IPS-NIHi7 (cell line): ENCODE measurements around the gene PELI3.
A peak's percentile ranks its signal among the peaks of the same experiment; 100 is the strongest.
"Not testable (repeated sequence)": the region's sequence is repeated elsewhere in the genome, so short reads cannot be mapped to it uniquely, and the experiment has no call there.

ENCODE experiments used
- DNase-seq: peaks from one replicate; pipeline ENCODE4 v3.0.0; 2012; ENCODE audit warnings: mixed read lengths; ENCODE audit errors: extremely low spot score

The PELI3 gene, protein sequence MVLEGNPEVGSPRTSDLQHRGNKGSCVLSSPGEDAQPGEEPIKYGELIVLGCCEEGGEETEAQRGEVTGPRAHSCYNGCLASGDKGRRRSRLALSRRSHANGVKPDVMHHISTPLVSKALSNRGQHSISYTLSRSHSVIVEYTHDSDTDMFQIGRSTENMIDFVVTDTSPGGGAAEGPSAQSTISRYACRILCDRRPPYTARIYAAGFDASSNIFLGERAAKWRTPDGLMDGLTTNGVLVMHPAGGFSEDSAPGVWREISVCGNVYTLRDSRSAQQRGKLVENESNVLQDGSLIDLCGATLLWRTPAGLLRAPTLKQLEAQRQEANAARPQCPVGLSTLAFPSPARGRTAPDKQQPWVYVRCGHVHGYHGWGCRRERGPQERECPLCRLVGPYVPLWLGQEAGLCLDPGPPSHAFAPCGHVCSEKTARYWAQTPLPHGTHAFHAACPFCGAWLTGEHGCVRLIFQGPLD

DNA sequence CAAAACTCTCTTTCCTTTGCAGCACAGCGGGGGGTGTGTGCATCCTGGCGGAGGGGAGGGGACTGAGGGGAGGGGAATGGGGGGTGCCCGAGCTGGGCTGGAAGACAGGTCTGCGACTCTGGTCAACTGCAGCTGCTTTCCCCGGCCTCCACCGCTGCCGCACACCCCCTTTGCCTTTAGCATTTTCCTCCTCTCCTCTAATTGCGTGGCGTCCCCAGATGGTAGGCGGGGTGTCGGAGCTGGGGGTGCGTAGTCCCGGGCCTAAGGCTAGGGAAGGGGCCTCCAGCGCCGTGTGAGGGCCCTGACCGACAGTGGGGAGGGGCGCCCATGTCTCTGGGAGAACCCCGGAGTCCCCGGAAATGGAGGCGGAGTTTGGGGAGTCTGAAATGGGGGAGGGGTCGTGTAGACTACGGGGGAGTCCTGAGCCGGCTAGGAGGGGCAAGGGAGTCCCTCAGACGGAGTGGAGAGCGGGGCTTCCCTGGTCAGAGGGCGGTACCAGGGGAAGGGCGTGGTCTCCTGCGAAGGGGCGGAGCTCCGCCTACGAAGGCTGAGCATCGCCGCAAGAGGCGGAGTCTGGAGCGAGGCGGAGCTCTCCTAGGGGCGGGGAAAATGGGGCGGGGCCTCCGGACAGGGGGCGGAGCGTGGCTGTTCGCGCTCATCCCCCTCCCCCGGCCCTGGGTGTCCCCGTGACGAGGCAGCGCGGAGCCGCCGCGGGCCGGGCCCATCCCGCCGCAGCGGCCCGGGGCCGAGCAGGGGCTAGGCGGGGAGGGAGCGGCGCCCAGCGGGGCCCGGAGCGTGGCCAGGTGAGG, at the start of gene PELI3:
PELI3 (plus strand) TSS at position 681 of the 809 bp plus-strand sequence. CDS start 1,224 bp downstream, outside the sequence.
- DNase-seq, result peak; percentile 99

DNA sequence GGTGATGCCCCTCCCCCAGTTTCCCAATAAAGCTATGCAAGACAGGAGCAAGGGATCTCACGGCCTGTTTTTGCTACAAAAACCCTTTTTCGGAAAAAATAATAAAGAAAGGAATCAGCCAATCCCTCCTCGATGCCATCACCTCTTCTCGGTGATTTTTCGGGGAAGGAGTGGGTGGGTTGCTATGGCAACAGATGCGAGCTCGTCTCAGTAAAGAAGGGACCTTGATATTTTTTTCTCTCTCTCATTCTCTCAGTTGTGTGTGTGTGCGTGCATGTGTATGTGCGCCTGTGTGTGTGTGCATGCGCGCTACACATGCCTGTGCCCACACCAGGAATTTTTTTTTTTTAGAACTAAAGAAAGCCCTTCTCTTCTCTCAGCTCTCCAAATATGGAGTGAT, 49.7 kb upstream of the PELI3 start:
- DNase-seq, result no peak

DNA sequence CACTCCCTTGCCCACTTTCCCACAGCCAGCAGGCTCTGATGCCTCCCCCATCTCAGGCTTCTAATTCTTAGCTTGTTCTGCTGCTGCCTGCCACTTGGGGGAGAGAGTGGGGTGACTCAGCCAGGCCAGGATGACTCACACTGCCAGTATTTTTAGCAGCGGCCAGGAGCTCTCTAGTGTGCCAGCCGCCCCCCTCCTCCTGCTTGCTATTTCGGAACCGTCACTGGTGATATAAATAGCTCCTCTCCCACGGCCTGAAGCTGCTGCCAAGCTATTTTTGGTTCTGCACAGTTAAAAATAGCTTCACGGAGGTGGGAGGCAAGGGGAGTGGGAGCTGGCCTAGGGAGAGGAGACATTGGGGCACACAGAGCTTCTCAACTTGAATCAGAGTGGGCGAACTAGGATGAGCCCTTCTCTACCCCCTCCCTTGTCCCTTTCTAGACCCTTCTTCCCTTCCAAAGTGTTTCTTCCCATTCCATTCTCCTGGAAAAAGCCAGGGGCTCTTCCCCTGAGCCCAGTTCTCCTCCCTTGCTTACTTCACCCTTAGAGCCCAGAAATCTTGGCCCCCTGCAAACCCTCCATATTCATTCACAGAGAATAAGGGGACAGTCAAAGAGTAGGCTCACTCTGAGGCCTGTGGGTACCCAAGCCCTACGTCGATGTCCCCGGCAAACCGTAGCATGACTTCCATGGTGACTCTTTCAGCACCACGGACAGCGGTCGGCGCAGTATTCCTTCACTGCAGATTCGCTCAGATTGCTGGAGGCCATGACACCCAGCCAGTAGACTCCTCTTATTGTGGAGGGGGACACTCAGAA, 48.3 kb upstream of the PELI3 start:
- DNase-seq, result peak; percentile 83

DNA sequence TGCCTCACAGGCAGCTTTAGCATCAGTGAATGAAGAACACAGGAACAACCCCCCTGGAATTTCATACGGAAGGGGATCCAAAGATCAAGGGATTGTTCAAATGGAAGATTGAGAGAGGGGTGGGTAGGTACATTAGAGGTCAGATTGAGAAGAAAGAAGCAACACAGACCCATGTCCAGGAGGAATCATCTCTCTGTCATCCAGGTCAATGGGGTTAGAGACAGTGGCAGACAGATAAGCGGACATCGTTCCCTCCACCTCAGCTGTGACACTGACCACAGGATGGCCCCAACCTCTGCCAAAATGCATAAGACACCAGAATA, 47.8 kb upstream of the PELI3 start:
- no peak for DNase-seq

DNA sequence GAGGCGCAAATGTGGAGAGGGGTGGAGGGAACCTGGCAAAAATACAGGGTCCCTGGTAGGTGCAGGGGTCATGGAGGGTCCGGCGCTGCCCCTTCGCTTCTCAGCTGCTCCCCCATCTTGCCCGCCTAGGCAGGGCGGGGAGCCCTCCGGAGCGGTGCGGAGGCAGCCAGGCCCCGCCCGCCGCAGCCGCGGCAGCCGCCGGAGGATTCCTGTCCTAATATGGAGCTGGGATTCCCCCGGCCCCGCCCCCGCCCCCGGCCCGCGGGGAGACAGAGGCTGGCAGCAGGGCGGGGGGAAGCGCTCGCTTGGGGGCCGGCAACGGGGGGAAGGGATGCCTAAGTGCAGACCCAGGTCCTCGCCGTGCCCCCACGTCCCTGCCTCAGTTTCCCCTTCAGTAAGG, 46.9 kb upstream of the PELI3 start:
- DNase-seq, result peak; percentile 78

DNA sequence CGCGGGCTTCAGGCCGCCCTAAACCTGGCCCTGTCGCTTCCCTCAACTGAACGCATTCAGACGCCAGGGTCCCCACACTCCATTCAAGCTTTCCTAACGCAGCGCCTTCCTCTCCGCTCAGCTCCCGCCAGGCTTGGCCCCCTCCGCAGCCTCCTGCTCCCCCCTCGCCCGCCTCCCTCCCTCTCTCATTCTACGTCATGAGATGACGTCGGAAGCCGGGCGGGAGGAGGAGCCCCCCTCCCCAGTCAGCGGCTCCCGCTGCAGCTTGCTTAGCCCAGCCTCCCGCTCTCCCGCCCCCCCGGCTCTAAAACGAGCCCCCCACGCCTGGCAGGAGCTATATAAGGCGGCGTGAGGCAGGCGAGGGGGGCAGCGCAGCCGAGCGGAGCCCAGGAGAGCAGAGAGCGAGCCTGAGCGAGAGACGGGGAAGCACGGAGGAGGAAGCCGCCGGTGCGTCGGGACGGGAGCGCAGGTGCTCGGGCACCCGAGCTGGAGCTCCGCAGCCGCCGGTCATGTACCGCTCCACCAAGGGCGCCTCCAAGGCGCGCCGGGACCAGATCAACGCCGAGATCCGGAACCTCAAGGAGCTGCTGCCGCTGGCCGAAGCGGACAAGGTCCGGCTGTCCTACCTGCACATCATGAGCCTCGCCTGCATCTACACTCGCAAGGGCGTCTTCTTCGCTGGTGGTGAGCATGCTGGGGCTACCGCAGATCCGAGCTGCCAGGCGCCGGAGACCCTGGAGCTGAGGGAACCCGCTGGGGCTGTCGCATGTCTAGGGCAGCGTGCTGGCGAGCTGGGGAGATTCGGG, 45.8 kb upstream of the PELI3 start, which contains the start of gene NPAS4:
NPAS4 (plus strand) TSS at position 365 of the 806 bp plus-strand sequence; CDS start at position 510, 145 bp downstream.
- peak; percentile 43 for DNase-seq

DNA sequence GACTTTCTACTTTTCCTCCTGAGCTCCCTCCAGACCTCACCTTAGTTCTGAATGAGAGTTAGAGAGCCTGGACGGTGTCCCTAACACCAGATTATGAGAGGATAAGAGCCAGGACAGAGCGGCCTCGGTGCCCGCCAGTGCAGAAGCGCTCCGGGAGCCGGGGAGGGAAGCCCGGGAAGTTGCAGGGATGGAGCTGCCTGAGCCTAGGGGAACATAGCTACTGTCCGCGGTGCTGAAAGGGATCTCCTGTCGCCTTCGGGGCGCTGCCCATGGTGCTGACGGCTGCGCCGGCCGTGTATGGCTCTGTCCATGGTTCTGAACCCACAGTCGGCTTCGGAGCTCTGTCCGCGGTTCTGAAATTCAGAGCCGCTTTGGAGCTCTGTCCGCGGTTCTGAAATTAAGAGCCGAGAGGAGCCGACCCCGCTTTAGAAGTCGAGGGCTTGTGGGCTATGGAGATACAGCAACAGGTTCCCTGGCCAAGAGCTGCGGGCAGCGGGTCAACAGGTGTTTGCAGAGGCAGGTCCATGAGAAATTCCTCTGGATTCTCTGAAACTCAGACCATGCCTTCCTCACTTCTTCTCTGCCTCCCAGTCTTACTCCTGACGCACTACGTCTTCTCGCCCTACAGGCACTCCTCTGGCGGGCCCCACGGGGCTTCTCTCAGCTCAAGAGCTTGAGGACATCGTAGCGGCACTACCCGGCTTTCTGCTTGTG, 45.1 kb upstream of the PELI3 start:
- DNase-seq, result peak; percentile 93

DNA sequence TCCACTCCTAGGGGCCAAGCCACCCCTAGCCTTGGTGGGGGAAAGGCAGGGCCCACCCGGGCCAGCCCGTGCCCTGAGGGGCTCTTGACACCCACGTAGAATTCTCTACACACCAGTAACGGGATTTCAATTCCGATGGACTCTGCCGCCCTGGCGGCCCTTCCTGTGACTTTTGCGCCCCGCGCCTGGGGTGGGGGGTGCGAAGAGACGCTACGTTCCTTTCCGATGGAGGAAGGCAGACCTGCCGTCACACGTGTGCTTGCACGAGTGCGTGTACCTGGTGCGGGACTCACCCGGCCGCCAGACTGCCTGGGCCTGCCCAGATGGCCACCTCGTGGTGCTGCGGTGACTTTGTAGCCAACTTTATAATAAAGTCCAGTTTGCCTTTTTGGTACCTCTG, 40.4 kb upstream of the PELI3 start:
- DNase-seq, result no peak

DNA sequence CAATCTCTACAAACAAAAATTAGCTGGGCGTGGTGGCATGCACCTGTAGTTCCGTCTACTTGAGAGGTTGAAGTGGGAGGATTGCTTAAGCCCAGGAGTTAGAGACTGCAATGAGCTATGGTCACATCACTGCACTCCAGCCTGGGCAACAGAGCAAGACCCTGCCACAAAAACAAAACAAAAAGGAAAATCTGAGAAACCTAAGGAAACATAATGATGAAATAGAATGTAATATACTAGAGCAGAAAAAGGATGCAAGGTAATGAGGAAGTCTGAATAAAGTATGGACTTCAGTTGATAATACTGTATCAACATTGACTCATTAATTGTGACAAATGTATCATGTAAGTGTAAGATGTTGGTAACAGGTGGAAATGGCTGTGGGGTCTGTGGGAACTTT, 37.8 kb upstream of the PELI3 start:
- DNase-seq, result no peak

DNA sequence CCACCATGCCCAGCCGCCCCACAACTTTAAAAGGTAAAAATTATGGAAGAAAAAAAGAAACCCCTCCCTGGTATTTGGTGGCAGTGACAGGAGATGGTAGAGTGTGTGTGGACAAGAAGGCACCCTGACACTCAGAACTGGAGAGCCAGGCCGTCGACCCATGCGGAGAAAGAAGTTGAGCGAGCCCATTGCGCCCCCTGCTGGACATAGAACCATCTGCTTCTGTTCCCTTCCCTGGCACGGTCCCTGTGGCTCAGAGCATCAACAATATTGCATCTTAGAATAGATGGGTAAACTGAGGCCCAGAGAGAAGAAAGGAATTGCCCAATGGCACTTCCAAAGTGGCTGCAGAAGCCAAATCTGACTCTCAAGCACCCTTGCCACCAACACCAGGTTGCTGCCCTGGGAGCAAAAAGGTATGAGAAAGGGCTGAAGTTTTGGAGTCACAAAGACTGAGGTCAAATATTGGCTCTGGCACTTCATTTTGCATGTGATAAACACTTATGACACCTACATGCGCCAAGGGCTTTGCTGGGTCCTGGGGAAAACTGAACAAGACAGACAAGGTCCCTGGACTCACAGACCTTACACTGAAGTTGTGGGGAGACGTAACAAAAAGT, 36.6 kb upstream of the PELI3 start:
- DNase-seq, result peak; percentile 82

DNA sequence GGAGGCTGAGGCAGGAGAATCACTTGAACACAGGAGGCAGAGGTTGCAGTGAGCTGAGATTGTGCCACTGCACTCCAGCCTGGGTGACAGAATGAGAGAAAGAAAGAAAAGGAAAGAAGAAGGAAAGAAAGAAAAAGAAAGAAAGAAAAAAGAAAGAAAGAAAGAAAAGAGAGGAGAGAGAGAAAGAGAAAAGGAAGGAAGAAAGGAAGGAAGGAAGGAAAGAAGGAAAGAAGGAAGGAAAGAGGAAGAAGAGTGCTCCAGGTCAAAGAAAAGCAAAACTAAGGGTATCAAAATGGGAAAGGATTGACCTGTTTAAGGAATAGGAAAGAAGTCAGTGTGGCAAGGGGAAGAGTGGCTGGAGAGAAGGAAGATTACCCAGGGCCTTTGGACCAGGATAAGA, 35.4 kb upstream of the PELI3 start:
- not testable (repeated sequence) for DNase-seq

DNA sequence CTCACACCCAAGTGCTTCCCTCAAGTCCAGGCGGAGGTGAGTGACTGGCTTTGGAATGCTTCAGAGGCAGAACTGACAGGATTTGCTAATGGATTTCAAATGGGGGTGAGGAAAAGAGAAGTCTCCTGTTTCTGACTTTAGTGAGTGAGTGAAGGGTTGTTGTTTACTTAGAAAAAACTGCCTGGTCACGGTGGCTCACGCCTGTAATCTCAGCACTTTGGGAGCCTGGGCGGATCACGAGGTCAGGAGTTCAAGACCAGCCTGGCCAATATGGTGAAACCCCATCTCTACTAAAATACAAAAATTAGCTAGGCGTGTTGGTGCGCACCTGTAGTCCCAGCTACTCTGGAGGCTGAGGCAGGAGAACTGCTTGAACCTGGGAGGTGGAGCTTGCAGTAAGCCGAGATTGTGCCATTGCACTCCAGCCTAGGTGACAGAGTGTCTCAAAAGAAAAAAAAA, 34.8 kb upstream of the PELI3 start:
- DNase-seq, result not testable (repeated sequence)

DNA sequence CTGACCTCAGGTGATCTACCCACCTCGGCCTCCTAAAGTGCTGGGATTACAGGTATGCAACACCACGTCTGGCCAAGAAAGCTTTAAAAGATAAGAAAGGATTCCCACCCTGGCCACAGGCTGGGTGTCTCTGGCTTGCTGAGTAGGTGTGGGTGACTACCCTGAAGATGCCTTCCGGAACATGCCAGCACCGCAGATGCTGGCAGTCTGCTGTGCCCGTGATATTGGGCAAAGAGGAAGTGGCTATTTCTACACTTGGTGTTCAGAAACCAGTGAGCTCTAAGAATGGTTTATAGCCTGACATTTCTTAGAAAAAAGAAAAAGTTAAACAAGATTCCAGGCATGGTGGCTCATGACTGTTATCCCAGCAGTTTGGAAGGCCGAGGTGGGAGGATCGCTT, 34.1 kb upstream of the PELI3 start:
- no peak for DNase-seq

DNA sequence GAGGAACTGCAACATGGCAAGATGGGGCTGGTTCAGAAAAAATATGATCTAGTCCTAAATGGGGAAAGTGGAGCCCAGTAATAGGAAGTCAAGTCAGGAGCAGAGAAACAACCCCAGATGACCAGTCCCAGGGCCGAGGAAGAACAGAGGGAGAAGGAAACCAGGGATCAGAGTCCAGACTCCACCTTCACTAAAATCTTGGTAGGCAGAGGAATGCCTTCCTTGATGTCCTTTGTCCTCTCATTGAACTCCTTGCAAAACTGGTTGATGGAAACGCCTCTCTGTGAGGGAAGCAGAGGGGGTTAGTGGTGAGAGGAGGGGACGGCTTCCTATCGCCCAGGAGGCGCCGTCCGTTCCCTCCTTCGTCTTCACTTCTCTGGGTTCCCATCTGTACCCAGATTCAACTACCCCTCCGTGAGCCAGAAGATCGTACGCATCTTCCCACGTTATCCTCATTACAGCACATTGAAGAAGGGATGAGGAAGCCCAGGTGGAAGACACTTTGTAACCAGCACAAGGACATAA, 28.7 kb upstream of the PELI3 start:
- DNase-seq, result no peak

DNA sequence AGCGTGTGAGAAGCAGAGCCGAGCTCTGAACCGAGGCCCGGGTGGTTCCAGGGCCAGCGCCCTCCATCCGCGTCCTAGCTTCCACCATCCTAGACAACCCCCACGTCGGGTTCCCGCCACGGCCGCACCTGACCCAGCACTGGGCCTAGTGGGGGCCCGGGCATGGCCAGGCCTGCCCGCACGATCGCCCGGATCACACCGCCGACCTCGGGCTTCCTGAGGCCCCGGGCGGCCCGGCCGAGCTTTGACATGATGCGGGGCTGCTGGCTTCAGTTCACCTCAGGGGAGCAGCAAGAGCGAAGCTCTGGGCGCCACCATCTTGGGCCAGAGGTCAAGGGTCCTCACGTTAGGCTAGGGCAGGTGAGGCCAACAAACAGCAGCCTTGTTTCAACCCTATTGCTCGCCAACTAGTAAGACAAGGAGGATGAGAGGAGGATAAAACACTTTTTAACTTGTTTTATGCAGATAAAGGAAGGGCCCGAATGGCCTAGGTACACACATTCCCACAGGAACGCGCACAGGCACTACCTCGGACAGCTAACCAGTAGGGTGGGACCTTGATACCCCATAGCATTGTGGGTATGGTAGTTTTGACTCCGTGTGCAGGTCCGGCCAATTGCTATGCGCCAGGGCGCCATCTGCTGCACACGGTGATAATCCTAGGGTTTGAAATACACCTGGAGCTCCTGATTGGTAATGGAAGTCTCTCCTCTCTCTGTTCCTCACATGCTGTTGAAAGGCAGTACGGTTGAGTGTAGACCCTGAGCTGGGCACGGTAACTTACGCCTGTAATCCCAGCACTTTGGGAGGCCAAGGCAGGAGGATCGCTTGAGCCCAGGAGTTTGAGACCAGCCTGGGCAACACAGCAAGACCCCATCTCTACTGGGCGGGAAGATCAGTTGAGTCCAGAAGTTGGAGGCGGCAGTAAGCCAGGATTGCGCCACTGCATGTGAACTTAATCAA, 27.9 kb upstream of the PELI3 start, which contains the start of gene MRPL11:
MRPL11 (minus strand) TSS at position 345 of the 963 bp plus-strand sequence; CDS start at position 251, 94 bp downstream.
- DNase-seq, result peak; percentile 96

DNA sequence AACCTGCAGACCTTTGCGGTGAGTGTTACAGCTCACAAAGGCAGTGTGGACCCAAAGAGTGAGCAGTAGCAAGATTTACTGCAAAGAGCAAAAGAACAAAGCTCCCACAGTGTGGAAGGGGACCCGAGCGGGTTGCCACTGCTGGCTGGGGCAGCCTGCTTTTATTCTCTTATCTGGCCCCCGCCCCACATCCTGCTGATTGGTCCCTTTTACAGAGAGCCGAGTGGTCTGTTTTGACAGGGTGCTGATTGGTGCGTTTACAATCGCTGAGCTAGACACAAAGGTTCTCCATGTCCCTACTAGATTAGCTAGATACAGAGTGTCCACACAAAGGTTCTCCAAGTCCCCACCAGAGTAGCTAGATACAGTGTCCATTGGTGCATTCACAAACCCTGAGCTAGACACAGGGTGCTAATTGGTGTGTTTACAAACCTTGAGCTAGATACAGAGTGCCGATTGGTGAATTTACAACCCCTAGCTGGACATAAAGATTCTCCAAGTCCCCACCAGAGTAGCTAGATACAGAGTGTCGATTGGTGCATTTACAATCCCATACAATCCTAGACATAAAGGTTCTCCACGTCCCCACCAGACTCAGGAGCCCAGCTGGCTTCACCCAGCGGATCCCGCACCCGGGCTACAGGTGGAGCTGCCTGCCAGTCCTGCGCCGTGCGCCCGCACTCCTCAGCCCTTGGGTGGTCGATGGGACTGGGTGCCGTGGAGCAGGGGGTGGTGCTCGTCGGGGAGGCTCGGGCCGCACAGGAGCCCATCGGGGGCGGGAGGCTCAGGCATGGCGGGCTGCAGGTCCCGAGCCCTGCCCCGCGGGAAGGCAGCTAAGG, 26.4 kb upstream of the PELI3 start:
- DNase-seq, result not testable (repeated sequence)

DNA sequence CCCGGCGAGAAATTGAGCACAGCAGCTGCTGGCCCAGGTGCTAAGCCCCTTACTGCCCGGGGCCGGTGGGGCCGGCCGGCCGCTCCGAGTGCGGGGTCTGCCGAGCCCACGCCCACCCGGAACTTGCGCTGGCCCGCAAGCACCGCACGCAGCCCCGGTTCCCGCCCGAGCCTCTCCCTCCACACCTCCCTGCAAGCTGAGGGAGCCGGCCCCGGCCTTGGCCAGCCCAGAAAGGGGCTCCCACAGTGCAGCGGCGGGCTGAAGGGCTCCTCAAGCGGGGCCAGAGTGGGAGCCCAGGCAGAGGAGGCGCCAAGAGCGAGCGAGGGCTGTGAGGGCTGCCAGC, 25.8 kb upstream of the PELI3 start:
- DNase-seq, result not testable (repeated sequence)
